Immature natural killer cell (primary cell): ENCODE results near the gene CRTC1. TPM values are rescaled to one million over a fixed set of nuclear protein-coding genes. Genes with fewer than 3 reads are reported as not detected.

Experiments used
- DNase-seq, 3 donors: peaks; one replicate each; pipeline ENCODE4 v3.0.0; 2022; ENCODE audit warnings: mixed read lengths in 1 of 3
- H3K27ac Mint-ChIP-seq, 6 donors: one replicate each; pipeline ENCODE4 v1.8.0; 2020; ENCODE audit warnings: mixed read lengths in 6 of 6, mild to moderate bottlenecking in 5 of 6, inconsistent platforms in 4 of 6, moderate library complexity in 3 of 6
- H3K27me3 Mint-ChIP-seq, 3 donors: one replicate each; pipeline ENCODE4 v1.8.0; 2020 to 2021; ENCODE audit warnings: low read depth in 3 of 3, mild to moderate bottlenecking in 3 of 3, mixed read lengths in 3 of 3, moderate library complexity in 3 of 3, inconsistent platforms in 1 of 3
- H3K36me3 Mint-ChIP-seq, 3 donors: one replicate each; pipeline ENCODE4 v1.8.0; 2020; ENCODE audit warnings: mixed read lengths in 3 of 3, inconsistent platforms in 2 of 3, mild to moderate bottlenecking in 2 of 3
- H3K4me1 Mint-ChIP-seq, 2 donors: one replicate each; pipeline ENCODE4 v1.8.0; 2020; ENCODE audit warnings: inconsistent platforms in 2 of 2, mild to moderate bottlenecking in 2 of 2, mixed read lengths in 2 of 2, moderate library complexity in 1 of 2
- H3K4me3 Mint-ChIP-seq, 5 donors: one replicate each; pipeline ENCODE4 v1.8.0; 2020; ENCODE audit warnings: mild to moderate bottlenecking in 5 of 5, mixed read lengths in 5 of 5, inconsistent platforms in 3 of 5, moderate library complexity in 3 of 5
- H3K9me3 Mint-ChIP-seq, 6 donors: one replicate each; pipeline ENCODE4 v1.8.0; 2020; ENCODE audit warnings: mild to moderate bottlenecking in 6 of 6, mixed read lengths in 6 of 6, inconsistent platforms in 4 of 6, moderate library complexity in 3 of 6
- polyA plus RNA-seq, 3 donors: library from polyadenylated mRNA; unstranded; fragments of 300-500 nt; fragmentation: Illumina TruSeq; gene quantifications; one replicate each; pipeline ENCODE4 v1.2.3, GENCODE V29; 2021

CRTC1 gene
- polyA plus RNA-seq, 3 donors from 2014 or later = 0.50 to 1.1 (median 0.85) TPM

DNA sequence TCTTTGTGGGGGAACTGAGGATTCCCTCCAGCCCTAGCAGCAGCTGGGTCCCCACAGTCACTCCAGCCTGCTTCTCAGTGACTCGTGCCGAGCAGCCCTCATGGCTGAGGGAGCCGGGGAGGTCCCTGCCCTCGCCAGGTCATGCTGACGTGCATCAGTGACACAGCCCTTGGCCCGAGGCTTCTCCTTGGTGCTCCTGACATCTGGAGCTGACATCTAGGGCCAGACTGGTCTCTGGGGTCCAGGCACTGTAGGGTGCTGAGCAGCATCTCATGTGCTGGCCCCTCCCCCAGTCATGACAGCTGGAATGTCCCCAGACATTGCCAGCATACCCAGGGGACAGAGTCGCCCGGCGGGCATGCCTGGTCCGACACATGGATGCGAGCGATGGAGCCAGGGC, 93.3 kb downstream of the CRTC1 start:
- DNase-seq = no peak
- Mint-ChIP-seq H3K36me3 (no peaks in the 10 kb centered on the region), H3K4me3 (no peak overlapping the region), H3K27ac (no peak overlapping the region), H3K27me3 (peaks cover 0 to 7% (median 3%) of the 10 kb centered on the region in 3 donors), H3K9me3 (no peaks in the 10 kb centered on the region), H3K4me1 (no peaks in the 10 kb centered on the region)

DNA sequence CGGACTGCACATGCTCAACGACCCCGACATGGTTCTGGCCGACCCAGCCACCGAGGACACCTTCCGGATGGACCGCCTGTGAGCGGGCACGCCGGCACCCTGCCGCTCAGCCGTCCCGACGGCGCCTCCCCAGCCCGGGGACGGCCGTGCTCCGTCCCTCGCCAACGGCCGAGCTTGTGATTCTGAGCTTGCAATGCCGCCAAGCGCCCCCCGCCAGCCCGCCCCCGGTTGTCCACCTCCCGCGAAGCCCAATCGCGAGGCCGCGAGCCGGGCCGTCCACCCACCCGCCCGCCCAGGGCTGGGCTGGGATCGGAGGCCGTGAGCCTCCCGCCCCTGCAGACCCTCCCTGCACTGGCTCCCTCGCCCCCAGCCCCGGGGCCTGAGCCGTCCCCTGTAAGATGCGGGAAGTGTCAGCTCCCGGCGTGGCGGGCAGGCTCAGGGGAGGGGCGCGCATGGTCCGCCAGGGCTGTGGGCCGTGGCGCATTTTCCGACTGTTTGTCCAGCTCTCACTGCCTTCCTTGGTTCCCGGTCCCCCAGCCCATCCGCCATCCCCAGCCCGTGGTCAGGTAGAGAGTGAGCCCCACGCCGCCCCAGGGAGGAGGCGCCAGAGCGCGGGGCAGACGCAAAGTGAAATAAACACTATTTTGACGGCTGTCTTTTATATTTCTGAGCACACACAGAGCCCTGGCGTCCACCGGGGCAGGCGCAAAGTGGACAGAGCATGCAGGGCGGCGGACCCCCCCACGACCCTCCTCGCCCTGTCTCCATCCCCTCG, 94.0 kb downstream of the CRTC1 start:
- no peak overlapping the region for H3K27ac Mint-ChIP-seq
- no peak for DNase-seq
- no peaks in the 10 kb centered on the region for H3K9me3 Mint-ChIP-seq
- H3K27me3 Mint-ChIP-seq = peaks cover 0 to 7% (median 3%) of the 10 kb centered on the region in 3 donors
- no peak overlapping the region for H3K4me3 Mint-ChIP-seq
- H3K36me3 Mint-ChIP-seq = no peaks in the 10 kb centered on the region
- no peaks in the 10 kb centered on the region for H3K4me1 Mint-ChIP-seq

DNA sequence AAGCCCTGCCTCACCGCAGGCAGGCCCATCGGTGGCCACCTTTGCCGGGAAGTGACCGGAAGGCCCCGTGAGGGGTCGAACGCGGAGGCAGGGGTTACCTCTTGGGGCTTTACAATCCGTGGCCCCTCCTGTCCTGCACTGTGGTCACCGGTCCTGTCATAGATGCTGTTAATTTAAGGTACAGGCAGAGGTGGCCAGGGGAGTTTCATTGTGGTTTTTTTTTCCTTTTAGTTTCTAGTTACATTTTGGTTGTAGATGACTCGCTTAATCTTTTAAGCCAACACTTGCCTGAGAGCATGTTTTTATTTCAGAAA, 94.6 kb downstream of the CRTC1 start:
- no peaks in the 10 kb centered on the region for H3K9me3 Mint-ChIP-seq
- DNase-seq = no peak
- H3K4me1 Mint-ChIP-seq = no peaks in the 10 kb centered on the region
- no peak overlapping the region for H3K27ac Mint-ChIP-seq
- no peak overlapping the region for H3K4me3 Mint-ChIP-seq
- peaks cover 0 to 7% (median 3%) of the 10 kb centered on the region in 3 donors for H3K27me3 Mint-ChIP-seq
- no peaks in the 10 kb centered on the region for H3K36me3 Mint-ChIP-seq

DNA sequence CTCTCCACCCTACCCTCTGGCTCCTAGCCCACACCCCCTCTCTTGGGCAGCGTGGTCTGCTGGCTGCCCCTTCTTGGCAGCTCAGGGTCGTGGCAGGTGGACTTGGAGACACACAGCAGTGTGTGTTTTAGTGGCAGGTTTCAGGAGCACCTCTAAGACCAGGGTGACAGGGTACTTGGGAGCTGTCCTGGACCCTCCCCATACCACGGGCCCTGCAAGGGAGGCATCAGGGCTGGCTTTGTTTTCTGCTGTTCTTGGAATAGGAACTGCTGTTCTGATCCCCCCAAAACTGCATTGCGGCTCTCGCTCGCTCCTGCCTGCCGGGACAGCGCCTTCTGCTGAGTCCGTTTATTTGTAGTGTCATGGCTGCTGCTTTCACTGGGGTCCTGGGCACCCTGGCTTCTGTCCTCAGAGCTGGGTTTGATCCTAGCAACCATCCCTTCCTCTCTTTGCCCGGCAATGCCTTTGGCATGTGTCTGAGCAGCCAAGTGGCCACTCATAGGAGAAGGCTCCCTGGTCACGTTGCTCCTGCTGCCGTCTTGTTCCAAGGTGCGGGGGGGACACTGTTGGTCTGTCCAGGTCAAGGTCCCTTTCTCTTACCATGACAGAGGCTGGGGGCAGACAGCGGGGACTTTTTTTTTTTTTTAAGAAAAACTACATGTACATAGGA, 95.5 kb downstream of the CRTC1 start:
- peaks cover 0 to 7% (median 3%) of the 10 kb centered on the region in 3 donors for H3K27me3 Mint-ChIP-seq
- H3K27ac Mint-ChIP-seq = no peak overlapping the region
- H3K9me3 Mint-ChIP-seq = no peaks in the 10 kb centered on the region
- no peak for DNase-seq
- no peaks in the 10 kb centered on the region for H3K4me1 Mint-ChIP-seq
- H3K4me3 Mint-ChIP-seq = no peak overlapping the region
- H3K36me3 Mint-ChIP-seq = no peaks in the 10 kb centered on the region

DNA sequence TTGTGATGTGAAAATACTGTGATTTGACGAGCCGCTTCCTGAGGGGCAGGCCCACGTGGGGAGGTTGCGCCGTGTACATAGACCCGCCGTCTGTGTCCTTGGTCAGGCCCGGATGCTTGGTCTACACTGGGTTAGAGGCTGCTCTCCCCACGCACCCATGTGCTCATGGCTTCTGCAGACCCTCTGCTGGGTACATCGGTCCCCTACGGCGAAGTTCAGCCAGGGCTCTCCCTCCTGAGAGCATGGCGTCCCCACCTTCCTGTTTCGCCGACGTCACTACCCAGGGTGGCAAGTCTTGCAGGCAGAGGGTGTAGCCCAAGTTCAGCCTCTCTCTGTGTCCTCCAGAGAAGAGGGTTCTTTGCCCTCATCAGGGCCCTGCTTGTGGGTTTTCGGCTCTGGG, 96.6 kb downstream of the CRTC1 start:
- Mint-ChIP-seq H3K27me3 (peaks cover 0 to 10% (median 3%) of the 10 kb centered on the region in 3 donors), H3K4me3 (no peak overlapping the region), H3K36me3 (no peaks in the 10 kb centered on the region), H3K9me3 (no peaks in the 10 kb centered on the region), H3K27ac (no peak overlapping the region), H3K4me1 (peaks cover 3 to 8% of the 10 kb centered on the region in 2 donors)
- DNase-seq = no peak

DNA sequence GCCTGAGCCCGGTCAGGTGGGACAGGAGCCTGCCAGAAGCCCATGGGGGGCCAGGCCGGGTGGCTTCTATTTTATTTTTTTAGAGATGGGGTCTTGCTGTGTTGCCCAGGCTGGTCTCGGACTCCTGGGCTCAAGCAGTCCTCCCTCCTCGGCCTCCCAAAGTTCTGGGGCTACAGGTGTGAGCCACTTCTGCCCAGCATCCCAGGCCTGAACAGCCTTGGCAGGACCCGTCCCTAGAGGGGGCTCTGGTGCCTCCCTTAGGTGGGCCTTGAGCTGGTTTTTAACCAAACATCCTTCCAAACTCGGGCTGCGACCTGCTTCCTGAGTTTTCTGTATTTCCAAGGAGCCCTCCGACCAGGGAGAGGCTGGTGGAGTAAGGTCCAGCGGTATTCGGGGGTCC, 97.2 kb downstream of the CRTC1 start:
- Mint-ChIP-seq H3K27ac (no peak overlapping the region), H3K36me3 (no peaks in the 10 kb centered on the region), H3K27me3 (peaks cover 2 to 13% (median 4%) of the 10 kb centered on the region in 3 donors), H3K9me3 (no peaks in the 10 kb centered on the region), H3K4me3 (no peak overlapping the region), H3K4me1 (peaks cover 7 to 11% of the 10 kb centered on the region in 2 donors)
- no peak for DNase-seq

DNA sequence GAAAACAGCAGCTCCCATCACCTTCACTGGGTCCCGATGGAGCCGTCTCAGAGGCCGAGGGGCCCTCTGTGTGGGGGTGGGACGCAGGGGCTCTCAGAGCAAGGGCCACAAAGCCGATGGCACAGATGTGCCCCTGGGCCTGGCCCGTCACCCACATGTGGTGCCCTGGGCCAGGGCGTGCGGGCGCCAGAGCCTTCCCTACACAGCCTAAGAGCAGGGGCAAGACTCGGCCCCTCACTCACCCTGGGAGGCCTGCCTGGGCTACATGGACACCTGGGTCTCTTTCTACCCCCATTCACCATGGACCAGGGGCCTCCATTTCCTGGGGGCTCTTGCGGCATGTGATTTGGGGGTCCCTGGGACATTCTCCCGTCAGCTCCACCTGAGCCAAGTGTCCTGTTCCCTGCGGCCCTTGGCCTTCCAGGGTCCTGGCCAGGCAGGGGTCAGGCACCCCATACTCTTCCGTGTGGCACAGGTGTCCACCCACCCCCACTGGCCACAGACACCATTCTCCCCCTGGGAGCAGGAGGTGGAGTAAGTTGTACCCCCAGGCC, 97.6 kb downstream of the CRTC1 start:
- no peak overlapping the region for H3K27ac Mint-ChIP-seq
- no peak for DNase-seq
- H3K4me1 Mint-ChIP-seq = peaks cover 10 to 16% of the 10 kb centered on the region in 2 donors
- H3K27me3 Mint-ChIP-seq = peaks cover 3 to 17% (median 7%) of the 10 kb centered on the region in 3 donors
- H3K4me3 Mint-ChIP-seq = no peak overlapping the region
- H3K9me3 Mint-ChIP-seq = no peaks in the 10 kb centered on the region
- H3K36me3 Mint-ChIP-seq = no peaks in the 10 kb centered on the region

DNA sequence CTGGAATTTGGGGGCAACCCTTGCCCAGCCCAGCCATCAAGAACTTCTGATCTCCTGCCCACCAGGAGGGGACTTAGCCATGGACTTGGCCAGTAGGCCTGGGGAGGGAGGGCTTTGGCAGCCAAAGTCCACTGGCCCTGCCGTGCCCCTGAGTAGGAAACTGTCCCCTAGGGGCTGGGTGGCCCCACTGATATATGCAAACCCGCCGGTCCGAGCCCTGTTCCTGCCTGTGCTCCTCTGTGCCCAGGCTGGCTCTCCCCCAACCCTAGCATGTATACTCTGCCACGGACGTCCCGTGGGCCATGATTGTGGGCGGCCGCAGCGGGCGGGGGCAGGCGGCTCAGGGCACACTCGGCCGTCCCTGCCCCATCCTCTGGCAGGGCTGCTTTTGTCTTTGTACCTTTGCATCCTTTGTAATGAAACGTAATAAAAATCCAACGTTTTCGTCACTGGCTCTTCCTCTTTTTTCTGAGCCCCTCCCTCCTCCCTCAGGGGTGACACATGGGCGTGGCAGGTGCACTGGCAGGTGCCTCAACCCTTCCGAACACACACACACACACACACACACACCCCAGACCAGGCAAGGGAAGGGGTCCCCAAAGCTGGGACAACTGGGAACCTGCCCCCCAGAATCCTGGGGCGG, 98.5 kb downstream of the CRTC1 start:
- H3K4me1 Mint-ChIP-seq = peaks cover 17 to 19% of the 10 kb centered on the region in 2 donors
- H3K9me3 Mint-ChIP-seq = no peaks in the 10 kb centered on the region
- peaks cover 7 to 20% (median 10%) of the 10 kb centered on the region in 3 donors for H3K27me3 Mint-ChIP-seq
- H3K27ac Mint-ChIP-seq = no peak overlapping the region
- no peaks in the 10 kb centered on the region for H3K36me3 Mint-ChIP-seq
- no peak for DNase-seq
- no peak overlapping the region for H3K4me3 Mint-ChIP-seq

DNA sequence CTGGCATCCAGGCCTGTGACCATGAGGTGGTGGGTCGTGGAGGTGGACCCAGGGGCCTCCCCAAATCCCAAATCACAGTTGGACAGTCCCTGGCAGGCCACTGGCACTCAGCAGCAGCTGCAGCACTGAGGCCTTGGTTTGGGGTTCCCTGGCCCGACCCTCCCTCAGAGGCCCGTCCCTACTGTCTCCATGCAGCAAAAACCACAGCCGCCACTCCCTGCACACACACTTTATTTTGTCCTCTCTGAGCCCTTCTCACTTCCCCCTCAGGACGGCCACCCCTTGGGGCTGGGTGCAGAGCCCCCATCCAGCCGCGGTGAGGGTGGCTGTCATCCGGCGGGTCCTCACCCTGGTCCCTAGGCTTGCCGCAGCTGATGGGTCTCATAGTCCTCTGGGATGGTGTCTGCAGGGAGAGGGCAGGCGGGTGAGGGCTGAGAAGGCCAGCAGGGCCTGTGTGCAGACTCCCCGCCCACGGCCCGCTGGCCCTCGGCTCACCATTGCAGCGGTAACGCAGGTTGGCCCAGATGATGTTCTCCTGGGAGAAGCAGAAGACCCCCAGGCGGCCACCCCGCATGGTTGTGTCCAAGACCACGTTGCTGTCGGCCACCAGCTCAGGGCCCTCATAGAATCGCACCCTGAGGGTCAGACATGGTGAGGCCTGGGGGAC, 99.2 kb downstream of the CRTC1 start:
- no peak for DNase-seq
- H3K4me1 Mint-ChIP-seq = peaks cover 23 to 25% of the 10 kb centered on the region in 2 donors
- no peaks in the 10 kb centered on the region for H3K9me3 Mint-ChIP-seq
- H3K27me3 Mint-ChIP-seq = peaks cover 14 to 27% (median 17%) of the 10 kb centered on the region in 3 donors
- H3K4me3 Mint-ChIP-seq = no peak overlapping the region
- no peak overlapping the region for H3K27ac Mint-ChIP-seq
- H3K36me3 Mint-ChIP-seq = no peaks in the 10 kb centered on the region

DNA sequence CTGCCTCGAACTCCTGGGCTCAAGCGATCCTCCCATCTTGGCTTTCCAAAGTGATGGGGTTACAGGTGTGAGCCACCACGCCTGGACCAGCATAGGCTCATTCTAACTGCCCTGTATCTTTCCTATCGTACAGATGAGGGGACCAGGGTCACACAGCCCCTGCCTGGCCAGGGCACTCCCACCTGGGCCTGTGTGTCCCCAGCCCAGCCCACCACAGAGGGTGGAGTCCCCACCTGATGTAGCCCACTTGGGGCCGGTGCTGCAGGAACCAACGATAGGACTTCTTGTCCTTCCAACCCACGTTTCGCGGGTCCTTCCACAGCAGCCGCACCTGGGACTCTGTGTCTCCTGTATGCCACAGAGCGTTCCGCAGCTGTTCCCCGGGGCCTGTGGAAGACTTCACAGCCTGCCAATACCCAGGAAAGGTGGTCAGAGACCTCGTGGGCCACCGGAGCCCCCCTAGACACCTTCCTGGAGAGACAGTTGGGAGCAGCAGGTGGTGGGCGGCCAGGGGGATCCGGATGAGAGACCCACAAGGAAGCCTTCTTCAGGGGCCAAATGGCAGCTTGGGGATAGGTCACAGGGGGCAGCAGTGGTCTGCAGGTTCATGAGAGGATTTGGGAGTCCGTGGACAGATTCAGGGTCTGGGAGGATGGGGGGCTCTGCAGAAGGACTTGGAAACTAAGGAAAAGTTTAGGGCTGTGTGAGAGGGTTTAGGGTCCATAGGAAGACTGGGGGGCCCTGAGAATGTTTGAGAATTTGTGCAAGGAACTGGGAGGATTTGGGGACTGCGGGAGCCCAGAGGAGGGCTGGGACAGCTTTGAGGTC, 100.7 kb downstream of the CRTC1 start:
- Mint-ChIP-seq H3K4me3 (peak overlapping the region in 2 of 5 donors; percentile 4 to 72), H3K36me3 (no peaks in the 10 kb centered on the region), H3K4me1 (peaks cover 28 to 31% of the 10 kb centered on the region in 2 donors), H3K27ac (no peak overlapping the region), H3K9me3 (no peaks in the 10 kb centered on the region), H3K27me3 (peaks cover 16 to 25% (median 19%) of the 10 kb centered on the region in 3 donors)
- no peak for DNase-seq

DNA sequence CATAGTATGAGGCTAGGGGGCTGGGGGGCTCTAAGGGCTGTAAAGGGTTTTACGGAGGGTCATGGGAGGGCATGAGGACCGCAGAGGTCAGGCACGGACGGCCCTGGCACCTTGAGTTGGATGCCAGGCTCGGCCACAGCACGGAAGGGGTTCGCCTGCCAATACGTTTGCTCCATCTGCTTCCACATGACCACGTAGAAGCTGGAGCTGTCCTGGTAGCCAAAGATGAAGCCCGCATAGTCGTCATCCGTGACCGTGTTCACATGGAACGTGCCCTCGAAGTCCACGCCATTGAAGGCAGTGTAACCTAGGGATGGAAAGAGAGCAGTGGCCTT, 101.3 kb downstream of the CRTC1 start:
- H3K9me3 Mint-ChIP-seq = no peaks in the 10 kb centered on the region

DNA sequence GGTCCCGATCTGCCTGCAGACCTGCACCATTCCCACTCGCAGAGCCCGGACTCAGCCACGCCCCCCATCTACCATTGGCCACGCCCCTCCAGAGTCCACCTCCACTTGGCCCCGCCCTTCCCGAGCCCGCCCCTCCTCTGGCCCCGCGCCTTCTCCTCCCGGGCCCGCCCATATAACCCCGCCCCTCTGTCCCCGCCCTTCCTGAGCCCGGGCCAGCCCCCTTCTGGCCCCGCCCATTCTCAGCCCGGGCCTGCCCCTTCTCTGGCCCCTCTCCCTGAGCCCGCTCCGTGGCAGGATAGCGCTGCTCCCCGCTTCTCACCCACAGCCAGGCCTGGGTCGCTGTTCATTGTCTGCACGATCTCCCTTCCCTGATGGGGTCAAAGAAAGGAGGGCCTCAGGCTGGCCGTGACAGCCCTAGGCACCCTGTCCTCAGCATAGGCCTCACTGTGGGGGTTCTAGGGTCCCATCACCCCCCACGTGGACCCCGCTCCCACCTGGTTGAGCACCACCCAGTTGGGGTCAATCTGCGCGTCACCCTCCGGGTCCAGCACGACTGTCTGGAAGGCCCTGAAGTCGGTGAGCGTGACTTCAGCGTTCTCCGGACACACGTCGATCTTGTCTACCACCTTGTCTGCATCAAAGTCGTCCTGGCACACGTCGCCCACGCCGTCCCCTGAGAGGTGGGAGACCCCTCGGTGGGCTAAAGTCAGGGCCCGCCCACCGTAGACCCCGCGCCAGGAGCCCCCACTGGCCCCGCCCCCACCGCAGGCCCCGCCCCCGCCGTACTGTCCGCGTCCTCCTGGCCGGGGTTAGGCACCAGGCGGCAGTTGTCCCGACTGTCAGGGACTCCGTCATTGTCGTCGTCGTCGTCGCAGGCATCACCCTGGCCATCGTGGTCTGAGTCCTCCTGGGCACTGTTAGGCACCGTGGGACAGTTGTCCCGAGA, 102.0 kb downstream of the CRTC1 start:
- peaks cover 0 to 3% (median 0%) of the 10 kb centered on the region in 3 donors for H3K36me3 Mint-ChIP-seq
- peak overlapping the region in 4 of 5 donors; percentile 47 to 73 (median 56) for H3K4me3 Mint-ChIP-seq
- H3K4me1 Mint-ChIP-seq = peaks cover 34 to 38% of the 10 kb centered on the region in 2 donors
- H3K9me3 Mint-ChIP-seq = no peaks in the 10 kb centered on the region
- peaks cover 21 to 28% (median 27%) of the 10 kb centered on the region in 3 donors for H3K27me3 Mint-ChIP-seq
- no peak overlapping the region for H3K27ac Mint-ChIP-seq
- DNase-seq = peak; percentile 47 to 52 (median 50)

More for the DNA sequence above, 101.3 kb downstream of the CRTC1 start:
- no peak overlapping the region for H3K27ac Mint-ChIP-seq
- peaks cover 17 to 24% (median 23%) of the 10 kb centered on the region in 3 donors for H3K27me3 Mint-ChIP-seq
- H3K36me3 Mint-ChIP-seq = no peaks in the 10 kb centered on the region
- DNase-seq = no peak
- peak overlapping the region in 1 of 5 donors; percentile 72 for H3K4me3 Mint-ChIP-seq
- peaks cover 28 to 33% of the 10 kb centered on the region in 2 donors for H3K4me1 Mint-ChIP-seq
